DMS53 (cell line): ENCODE data around the gene ANKRD33B.
"Not testable (repeated sequence)": the region's sequence is repeated elsewhere in the genome, so short reads cannot be mapped to it uniquely, and the experiment has no call there.

Experiments used
- DNase-seq: peaks from one replicate; lab custom pipeline; 2025; lab: John Stamatoyannopoulos, UW

ANKRD33B gene

GRCh38 chr5:10537624-10538023 lies 26.2 kb upstream of the ANKRD33B start:
- no peak for DNase-seq

GRCh38 chr5:10538103-10538788 lies 25.6 kb upstream of the ANKRD33B start:
- no peak for DNase-seq

- DNase-seq: no peak
These were observed 24.8 kb upstream of the ANKRD33B start for GRCh38 chr5:10538789-10539686.

- DNase-seq: no peak
These were observed 24.2 kb upstream of the ANKRD33B start for GRCh38 chr5:10539687-10539998.

GRCh38 chr5:10540036-10540544 lies 23.8 kb upstream of the ANKRD33B start:
- no peak for DNase-seq

GRCh38 chr5:10540951-10541646 lies 22.8 kb upstream of the ANKRD33B start:
- no peak for DNase-seq

GRCh38 chr5:10542055-10542550 lies 21.8 kb upstream of the ANKRD33B start:
- no peak for DNase-seq

- no peak for DNase-seq
These were observed 20.3 kb upstream of the ANKRD33B start for GRCh38 chr5:10543585-10544040.

- no peak for DNase-seq
These were observed 18.8 kb upstream of the ANKRD33B start for GRCh38 chr5:10545084-10545483.

GRCh38 chr5:10546186-10546585 lies 17.7 kb upstream of the ANKRD33B start:
- DNase-seq: no peak

- DNase-seq: no peak
These were observed 15.3 kb upstream of the ANKRD33B start for GRCh38 chr5:10548418-10549122.

- not testable (repeated sequence) for DNase-seq
These were observed 14.8 kb upstream of the ANKRD33B start for GRCh38 chr5:10549123-10549514.

GRCh38 chr5:10550222-10550995 lies 13.5 kb upstream of the ANKRD33B start:
- no peak for DNase-seq

- DNase-seq: no peak
These were observed 12.1 kb upstream of the ANKRD33B start for GRCh38 chr5:10551782-10552138.

GRCh38 chr5:10552183-10553143 lies 11.4 kb upstream of the ANKRD33B start:
- no peak for DNase-seq

GRCh38 chr5:10553476-10553875 lies 10.4 kb upstream of the ANKRD33B start:
- no peak for DNase-seq

- peak; percentile 75 for DNase-seq
These were observed 8.6 kb upstream of the ANKRD33B start for GRCh38 chr5:10555277-10555684.

GRCh38 chr5:10556289-10556807 lies 7.5 kb upstream of the ANKRD33B start:
- no peak for DNase-seq

GRCh38 chr5:10556893-10557746 lies 6.8 kb upstream of the ANKRD33B start:
- no peak for DNase-seq
